Tibial artery (tissue), 4 donors: ENCODE results near the gene NINL.

ENCODE experiments used
- DNase-seq, 2 donors: peaks; one replicate each; pipeline ENCODE4 v3.0.0-alpha.2; 2019
- H3K27ac ChIP-seq, 2 donors: fragments of 200-600 bp; sonication (generic) in 1 of 2; 1 replicate in 1 of 2; 2 replicates in 1 of 2; pipeline ENCODE4 v1.5.1; 2018 to 2019; ENCODE audit warnings: mild to moderate bottlenecking in 1 of 2
- H3K27me3 ChIP-seq, 2 donors: fragments of 200-600 bp; sonication (generic) in 1 of 2; one replicate each; pipeline versions ENCODE4 v1.5.1 to v1.6.0; 2016 to 2019
- H3K36me3 ChIP-seq, 3 donors: fragments of 200-600 bp; sonication (generic) in 2 of 3; one replicate each; pipeline ENCODE4 v1.5.1; 2016 to 2019; ENCODE audit warnings: mild to moderate bottlenecking in 2 of 3
- H3K4me1 ChIP-seq, 4 donors: fragments of 200-600 bp; sonication (generic) in 2 of 4; 1 replicate in 3 of 4; 2 replicates in 1 of 4; pipeline ENCODE4 v1.5.1; 2016 to 2019
- H3K4me3 ChIP-seq, 2 donors: fragments of 200-600 bp; sonication (generic) in 1 of 2; 1 replicate in 1 of 2; 2 replicates in 1 of 2; pipeline ENCODE4 v1.5.1; 2018 to 2019; ENCODE audit warnings: mild to moderate bottlenecking in 2 of 2
- H3K9me3 ChIP-seq, 3 donors: fragments of 200-600 bp; sonication (generic) in 1 of 3; one replicate each; pipeline ENCODE4 v1.5.1; 2016 to 2019
- intact Hi-C: fragments of 100-400 bp; cut with DNase I; formaldehyde crosslinking; loops from one replicate; pipeline ENCODE4 v1.15.0; 2023; ENCODE audit warnings: low total_unique reads
- TF ChIP-seq, protein P1 (sequence below), 2 experiments: fragments of 200-600 bp in 1 of 2; fragments of 450-650 bp in 1 of 2; IDR thresholded peaks; one replicate each; pipeline ENCODE4 v1.5.1; 2017 to 2019; ENCODE audit warnings: antibody characterized with exemption in 2 of 2, mild to moderate bottlenecking in 1 of 2, moderate library complexity in 1 of 2

Gene NINL

DNA sequence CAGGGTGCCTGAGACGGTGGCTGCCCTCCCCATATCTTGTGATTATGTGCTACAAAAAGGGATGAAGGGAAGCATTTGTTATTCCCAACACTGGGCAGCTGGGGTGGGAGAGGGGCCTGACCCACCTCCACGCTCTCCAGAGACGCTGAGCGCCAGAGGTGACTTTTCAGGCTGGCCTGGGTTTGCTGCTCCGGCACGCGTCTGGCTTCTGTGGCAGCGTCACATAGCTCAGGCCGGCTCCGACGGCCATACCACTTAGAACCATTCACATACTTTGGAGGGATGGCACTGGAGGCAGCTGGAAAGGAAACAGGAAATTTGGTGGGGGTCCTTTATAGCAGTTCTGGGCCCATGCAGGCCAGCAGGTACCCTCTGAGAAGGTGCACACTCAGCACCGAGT is 72.6 kb downstream of the NINL start:
- Histone ChIP-seq H3K4me1 (peaks cover 0 to 10% (median 6%) of the 10 kb centered on the region in 4 donors), H3K27me3 (no peaks in the 10 kb centered on the region), H3K27ac (no peak overlapping the region), H3K36me3 (peaks cover 19 to 92% (median 64%) of the 10 kb centered on the region in 3 donors), H3K9me3 (peaks cover 0 to 24% (median 10%) of the 10 kb centered on the region in 3 donors), H3K4me3 (no peak overlapping the region)
- TF ChIP-seq, protein P1, sequence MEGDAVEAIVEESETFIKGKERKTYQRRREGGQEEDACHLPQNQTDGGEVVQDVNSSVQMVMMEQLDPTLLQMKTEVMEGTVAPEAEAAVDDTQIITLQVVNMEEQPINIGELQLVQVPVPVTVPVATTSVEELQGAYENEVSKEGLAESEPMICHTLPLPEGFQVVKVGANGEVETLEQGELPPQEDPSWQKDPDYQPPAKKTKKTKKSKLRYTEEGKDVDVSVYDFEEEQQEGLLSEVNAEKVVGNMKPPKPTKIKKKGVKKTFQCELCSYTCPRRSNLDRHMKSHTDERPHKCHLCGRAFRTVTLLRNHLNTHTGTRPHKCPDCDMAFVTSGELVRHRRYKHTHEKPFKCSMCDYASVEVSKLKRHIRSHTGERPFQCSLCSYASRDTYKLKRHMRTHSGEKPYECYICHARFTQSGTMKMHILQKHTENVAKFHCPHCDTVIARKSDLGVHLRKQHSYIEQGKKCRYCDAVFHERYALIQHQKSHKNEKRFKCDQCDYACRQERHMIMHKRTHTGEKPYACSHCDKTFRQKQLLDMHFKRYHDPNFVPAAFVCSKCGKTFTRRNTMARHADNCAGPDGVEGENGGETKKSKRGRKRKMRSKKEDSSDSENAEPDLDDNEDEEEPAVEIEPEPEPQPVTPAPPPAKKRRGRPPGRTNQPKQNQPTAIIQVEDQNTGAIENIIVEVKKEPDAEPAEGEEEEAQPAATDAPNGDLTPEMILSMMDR (IDR thresholded peaks at IDR 0.05), result no peak
- intact Hi-C loops, result no loop called here
- peak in 1 of 2 donors; percentile 39 for DNase-seq

DNA sequence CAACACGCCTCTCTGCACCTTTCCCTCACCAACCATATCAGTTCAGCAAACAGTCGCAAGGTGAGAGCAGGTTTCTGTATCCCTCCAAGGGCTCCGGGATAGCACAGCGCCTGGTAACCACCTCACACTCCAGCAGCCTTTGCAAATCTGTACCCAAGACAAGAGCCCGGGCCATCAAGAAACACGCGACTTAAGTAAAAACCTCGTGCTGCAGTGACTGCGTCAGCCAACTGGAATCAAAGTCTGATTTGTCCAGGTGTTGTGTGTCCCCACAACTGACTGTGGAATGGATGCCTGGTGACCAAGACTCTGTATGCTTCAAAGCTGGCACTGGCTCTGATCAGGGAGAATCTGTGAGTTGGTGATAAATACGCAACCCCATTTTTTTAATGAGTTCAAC is 74.1 kb downstream of the NINL start:
- H3K27me3 ChIP-seq, result no peaks in the 10 kb centered on the region
- no peak overlapping the region for H3K27ac ChIP-seq
- intact Hi-C loops, result no loop called here
- H3K9me3 ChIP-seq, result peaks cover 0 to 24% (median 10%) of the 10 kb centered on the region in 3 donors
- peaks cover 19 to 83% (median 58%) of the 10 kb centered on the region in 3 donors for H3K36me3 ChIP-seq
- H3K4me3 ChIP-seq, result no peak overlapping the region
- DNase-seq, result no peak
- TF ChIP-seq, protein P1 (IDR thresholded peaks at IDR 0.05), result no peak
- peaks cover 0 to 10% (median 6%) of the 10 kb centered on the region in 4 donors for H3K4me1 ChIP-seq

DNA sequence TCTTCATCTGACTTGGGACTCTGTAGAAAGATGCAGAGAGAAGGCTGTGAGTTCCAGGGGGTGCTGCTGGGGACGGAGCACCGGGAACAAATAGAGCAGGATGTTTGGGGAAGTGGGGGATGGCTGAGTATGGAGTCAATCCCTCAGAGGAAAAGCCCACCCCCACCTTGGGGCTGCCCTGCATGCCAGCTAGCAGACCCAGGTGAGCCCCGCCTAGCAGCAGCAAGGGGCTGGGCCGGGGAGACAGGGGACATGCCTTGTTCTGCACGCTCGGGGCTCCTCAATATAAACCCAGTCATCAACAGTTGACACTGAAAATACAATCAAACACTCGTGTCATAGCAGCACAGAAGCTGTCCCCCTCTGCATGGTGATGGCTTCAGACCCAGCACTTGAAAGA is 74.6 kb downstream of the NINL start:
- peak in 1 of 2 donors; percentile 46 for DNase-seq
- no peak overlapping the region for H3K4me3 ChIP-seq
- peaks cover 0 to 10% (median 6%) of the 10 kb centered on the region in 4 donors for H3K4me1 ChIP-seq
- peaks cover 0 to 21% (median 10%) of the 10 kb centered on the region in 3 donors for H3K9me3 ChIP-seq
- H3K27ac ChIP-seq, result no peak overlapping the region
- TF ChIP-seq, protein P1 (IDR thresholded peaks at IDR 0.05), result no peak
- intact Hi-C loops, result no loop called here
- peaks cover 19 to 79% (median 53%) of the 10 kb centered on the region in 3 donors for H3K36me3 ChIP-seq
- H3K27me3 ChIP-seq, result no peaks in the 10 kb centered on the region

DNA sequence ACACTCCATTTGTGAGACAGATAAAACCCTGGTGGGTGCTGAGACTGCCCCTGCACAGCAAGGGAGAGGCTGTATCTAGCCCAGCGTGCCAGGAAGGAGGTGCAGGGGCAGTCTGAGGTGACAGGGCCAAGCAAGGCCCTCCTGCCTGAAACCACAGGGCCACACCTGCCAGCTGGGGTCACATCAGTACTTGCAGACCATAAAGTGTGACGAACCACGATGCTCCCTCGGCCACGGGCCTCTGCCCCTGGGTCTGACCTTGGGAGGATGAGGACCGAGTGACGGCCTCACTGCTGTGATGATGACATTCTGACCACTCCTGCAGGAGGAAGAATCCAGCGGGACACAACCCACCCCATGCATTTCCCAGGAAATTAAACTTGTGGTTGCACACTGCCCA is 75.1 kb downstream of the NINL start:
- DNase-seq, result no peak
- TF ChIP-seq, protein P1 (IDR thresholded peaks at IDR 0.05), result no peak
- intact Hi-C loops, result no loop called here
- H3K9me3 ChIP-seq, result peaks cover 0 to 16% (median 10%) of the 10 kb centered on the region in 3 donors
- H3K27ac ChIP-seq, result no peak overlapping the region
- peaks cover 0 to 10% (median 6%) of the 10 kb centered on the region in 4 donors for H3K4me1 ChIP-seq
- H3K4me3 ChIP-seq, result no peak overlapping the region
- no peaks in the 10 kb centered on the region for H3K27me3 ChIP-seq
- peaks cover 14 to 77% (median 48%) of the 10 kb centered on the region in 3 donors for H3K36me3 ChIP-seq

DNA sequence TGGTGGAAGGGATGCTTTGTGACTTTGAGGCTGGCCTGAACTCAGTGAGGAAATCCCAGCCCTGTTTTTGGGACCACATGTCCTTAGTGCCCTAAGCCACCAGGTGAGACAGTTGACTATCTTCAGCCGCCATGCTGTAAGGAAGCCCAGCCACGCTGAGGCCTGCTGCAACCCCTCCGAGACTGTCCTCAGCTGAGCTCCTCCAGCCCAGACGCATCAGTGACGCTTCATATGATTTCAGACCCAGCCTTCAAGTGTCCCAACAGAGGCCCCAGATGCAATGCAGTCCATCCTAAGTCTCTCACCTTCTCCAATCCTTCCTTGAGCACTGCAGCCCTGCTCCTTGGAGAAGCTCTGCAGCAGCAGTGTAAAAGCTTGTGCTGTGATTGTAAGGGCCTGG is 76.2 kb downstream of the NINL start:
- no peak for DNase-seq
- H3K27ac ChIP-seq, result no peak overlapping the region
- H3K4me3 ChIP-seq, result no peak overlapping the region
- H3K36me3 ChIP-seq, result peaks cover 7 to 79% (median 37%) of the 10 kb centered on the region in 3 donors
- TF ChIP-seq, protein P1 (IDR thresholded peaks at IDR 0.05), result no peak
- peaks cover 0 to 5% (median under 1%) of the 10 kb centered on the region in 3 donors for H3K9me3 ChIP-seq
- intact Hi-C loops, result no loop called here
- no peaks in the 10 kb centered on the region for H3K27me3 ChIP-seq
- peaks cover 0 to 10% (median 6%) of the 10 kb centered on the region in 4 donors for H3K4me1 ChIP-seq
